ENCODE measurements around the gene KMT2C.
"Not testable (repeated sequence)": the region's sequence is repeated elsewhere in the genome, so short reads cannot be mapped to it uniquely, and the experiment has no call there.

KMT2C gene

DNA sequence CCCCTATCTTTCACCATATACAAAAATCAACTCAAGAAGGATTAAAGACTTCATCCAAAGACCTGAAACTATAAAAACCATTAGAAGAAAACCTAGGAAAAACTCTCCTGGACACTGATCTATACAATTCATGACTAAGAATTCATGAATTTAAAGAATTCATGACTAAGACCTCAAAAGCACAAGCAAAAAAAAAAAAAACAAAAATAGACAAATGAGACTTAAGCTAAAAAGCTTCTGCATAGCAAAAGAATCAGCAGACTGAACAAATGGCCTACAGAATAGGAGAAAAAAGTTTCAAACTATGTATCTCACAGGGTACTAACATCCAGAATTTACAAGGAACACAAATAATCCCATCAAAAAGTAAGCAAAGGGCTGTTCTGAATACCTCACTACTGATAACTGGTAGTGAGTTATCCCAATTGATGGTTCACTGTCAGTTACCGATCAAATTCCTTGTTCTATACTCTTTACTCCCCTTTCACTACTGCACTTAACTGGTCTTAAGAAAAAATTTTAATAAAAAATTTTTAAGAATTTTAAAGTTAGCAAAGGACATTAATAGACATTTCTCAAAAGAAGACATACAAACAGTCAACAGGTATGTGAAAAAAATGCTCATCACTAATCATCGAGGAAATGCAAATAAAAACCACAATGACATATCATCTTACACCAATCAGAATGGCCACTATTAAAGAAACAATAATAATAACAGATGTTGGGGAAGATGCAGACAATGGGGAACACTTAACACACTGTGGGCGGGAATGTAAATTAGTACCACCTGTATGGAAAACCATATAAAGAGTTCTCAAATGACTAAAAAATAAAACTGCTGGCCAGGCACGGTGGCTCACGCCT lies 33.2 kb downstream of the KMT2C start:
- DNase-seq = no peak

GRCh38 chr7:152399344-152399743 lies 36.5 kb downstream of the KMT2C start:
- DNase-seq = no peak

DNA sequence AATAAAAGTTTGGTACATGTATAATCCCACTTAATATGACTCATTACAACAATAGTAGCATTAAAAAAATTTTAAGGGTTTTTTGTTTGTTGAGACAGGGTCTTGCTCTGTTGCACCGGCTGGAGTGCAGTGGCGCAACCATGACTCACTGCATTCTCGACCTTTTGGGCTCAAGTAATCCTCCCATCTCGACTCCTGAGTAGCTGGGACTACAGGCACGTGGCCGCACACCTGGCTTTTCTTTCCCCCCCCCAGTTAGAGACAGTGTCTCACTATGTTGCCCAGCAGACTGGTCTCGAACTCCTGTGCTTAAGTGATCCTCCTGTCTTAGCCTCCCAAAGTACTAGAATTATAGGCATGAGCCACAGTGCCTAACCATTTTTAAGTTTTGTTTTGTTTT lies 40.7 kb downstream of the KMT2C start:
- DNase-seq = no peak

DNA sequence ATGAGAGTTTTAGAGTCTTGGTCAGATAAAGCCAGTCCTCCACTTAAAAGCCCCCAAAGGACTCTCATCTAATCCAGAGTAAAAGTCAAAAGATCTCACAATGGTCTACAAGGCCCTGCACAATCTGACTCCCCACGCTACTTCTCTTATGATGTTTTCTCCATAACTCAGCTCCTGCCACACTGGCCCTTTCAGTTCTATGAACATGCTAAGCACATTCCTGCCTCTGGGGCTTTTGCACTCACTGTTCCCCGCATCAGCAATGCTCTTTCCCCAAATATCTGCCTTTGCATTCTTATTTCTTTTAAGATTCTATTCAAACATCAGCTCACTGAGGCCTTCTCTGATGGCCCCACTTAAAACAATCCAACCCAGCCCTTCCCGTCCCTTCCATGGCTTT lies 41.6 kb downstream of the KMT2C start:
- not testable (repeated sequence) for DNase-seq

GRCh38 chr7:152392254-152392653 lies 43.5 kb downstream of the KMT2C start:
- no peak for DNase-seq

DNA sequence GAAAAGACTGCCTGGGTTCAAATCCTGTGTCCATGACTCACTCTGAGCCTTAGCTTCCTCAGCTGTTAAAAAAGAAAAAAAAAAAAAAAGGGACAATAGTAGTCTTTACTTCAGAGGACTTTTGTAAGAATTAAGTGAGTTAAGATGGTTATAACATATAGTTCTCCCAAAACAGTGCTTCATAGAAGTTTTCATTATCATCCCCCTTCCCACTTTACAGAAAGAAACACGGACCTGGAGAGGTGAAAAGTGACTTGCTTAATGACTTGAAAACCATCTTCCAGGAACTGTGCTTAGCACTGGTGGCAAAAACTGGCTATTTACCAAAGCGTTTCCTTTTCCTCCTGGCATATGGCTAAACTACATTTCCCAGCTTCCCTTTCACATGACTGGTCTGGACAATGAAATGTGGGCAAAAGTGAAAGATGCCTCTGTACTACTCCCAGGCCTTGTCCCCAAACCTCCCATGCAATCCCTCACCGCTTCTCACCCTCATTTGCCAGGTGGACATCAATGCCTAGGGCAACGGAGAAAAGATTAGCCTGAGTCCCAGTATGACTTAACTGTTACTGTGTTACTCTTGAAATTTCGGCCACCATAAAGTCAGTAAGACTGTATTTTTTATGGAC lies 49.6 kb downstream of the KMT2C start:
- not testable (repeated sequence) for DNase-seq

DNA sequence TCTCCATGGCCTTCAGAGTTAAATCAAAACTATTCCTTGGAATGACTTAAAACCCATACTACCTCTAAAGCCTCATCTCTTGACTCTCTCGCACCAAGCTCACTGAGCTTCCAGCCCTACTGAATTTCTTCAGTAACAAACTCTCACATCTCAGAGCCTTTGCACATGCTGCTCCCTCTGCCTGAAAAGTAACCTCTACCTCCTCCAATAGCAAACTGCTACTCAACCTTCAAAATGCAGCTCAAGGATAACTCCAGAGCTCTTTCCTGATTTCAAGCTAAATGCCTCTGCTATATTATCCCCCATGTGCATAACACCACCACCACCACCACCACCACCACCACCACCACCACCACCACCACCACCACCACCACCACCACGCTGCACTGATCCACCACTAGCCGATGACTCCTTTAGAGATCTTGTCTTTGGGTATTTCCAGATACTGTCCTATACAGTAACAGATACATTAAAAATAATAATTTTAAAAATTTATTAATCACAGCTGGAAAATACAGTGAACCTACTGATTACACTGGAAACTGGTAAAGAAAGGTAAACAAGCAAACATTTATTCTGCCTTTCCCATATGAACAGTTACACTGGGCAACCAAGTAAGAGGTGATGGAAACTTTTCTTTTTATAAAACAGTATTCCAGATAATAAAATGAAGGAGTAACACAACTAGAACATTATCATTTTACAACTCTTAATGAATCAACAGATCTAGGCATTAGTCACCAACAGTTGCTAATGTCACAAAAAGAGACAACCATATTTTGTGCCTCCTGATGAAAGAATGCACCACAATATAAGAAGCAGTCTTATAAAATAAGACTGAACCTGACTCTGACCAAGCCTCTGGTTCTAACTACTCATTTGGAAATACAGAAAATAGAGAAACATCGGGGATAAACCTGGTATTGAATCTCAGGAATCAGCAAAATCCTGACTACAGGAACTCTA lies 51.3 kb downstream of the KMT2C start:
- DNase-seq = not testable (repeated sequence)

GRCh38 chr7:152383341-152384234 lies 52.2 kb downstream of the KMT2C start:
- DNase-seq = no peak

- DNase-seq = no peak
Measured at GRCh38 chr7:152382244-152382643, 53.6 kb downstream of the KMT2C start.

DNA sequence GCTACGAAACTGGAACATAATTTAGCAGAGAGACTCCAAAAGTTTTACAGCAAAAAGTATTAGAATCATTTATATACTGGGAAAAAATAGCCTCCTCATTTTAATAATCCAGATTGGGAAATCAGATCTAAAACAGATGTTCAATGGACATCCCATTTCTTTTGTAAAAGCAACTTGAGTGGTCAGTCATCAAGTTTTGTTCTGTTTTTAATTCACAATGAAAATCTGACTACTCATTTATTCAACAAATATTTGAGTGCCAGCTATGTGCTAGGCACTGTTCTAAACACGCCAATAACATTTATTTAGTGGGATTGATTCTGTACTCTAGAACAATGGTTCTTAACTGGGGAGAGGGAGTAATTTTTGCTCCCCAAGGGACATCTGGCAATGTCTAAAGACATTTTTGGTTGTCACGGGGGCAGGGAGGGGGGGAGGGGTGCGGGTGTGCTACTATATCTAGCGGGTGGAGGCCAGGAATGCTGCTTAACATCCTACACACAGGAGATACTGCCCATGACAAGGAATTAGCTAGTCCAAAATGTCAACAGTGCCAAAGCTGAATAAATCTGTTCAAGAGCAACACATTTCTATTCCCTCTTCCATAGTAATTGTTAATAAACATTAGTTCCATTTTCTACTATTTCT lies 54.7 kb downstream of the KMT2C start:
- not testable (repeated sequence) for DNase-seq

DNA sequence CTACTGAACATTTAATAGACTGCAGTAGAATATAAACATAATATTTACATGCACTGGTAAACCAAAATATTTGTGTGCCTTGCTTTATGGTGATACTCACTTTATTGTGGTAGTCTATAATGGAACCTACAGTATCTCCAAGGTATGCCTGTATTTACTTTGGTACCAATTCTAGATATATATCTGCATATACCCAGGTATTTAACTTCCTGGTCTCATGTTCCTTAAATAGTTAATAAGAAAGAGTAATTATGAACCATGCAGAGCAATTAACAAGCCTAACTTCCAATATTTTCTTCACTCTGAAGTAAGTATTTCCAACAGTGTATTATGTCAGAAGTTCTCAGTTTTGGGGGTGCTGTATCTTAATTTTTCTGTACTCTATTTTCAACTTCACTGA lies 57.3 kb downstream of the KMT2C start:
- not testable (repeated sequence) for DNase-seq

DNA sequence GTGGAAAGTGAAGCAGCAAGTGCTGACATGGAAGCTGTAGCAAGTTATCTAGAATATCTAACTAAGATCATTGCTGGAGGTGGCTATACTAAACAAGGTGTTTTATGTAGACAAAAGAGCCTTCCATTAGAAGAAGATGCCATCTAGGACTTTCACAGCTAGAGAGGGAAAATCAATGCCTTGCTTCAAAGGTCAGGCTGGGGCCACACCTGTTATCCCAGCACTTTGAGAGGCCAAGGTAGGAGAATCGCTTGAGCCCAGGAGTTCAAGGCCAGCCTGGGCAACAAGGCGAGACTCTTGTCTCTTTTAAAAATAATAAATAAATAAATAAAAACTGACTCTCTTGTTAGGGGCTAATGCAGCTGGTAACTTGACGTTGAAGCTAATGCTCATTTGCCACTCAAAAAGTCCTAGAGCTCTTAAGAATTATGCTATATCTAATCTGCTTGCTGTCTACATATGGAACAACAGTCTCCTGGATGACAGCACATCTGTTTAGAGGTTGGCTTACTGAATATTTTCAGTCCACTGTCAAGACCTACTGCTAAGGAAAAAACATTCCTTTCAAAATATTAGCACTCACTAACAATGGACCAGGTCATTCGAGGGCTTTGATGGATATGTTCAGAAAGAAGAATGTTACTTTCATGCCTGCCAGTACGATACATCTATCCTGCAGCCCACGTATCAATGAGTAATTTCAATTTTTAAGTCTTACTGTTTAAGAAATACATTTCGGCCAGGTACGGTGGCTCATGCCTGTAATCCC lies 58.9 kb downstream of the KMT2C start:
- not testable (repeated sequence) for DNase-seq

DNA sequence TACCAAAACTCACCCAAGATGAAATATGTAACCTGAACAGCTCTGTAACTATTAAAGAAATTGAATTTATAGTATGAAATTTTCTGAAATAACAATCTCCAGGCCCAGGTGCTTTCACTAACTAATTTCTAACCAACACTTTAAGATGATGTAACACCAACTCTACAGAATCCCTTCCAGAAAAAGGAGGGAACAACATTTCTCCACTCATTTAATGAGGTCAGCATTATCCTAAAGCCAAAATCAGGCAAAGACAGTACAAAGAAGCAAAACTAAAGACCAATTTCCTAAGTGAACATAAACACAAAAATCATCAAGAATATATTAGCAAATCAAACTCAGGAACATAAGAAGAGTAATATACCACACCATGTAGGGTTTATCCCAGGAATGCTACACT lies 65.5 kb downstream of the KMT2C start:
- no peak for DNase-seq

GRCh38 chr7:152369518-152369917 lies 66.3 kb downstream of the KMT2C start:
- DNase-seq = no peak

DNA sequence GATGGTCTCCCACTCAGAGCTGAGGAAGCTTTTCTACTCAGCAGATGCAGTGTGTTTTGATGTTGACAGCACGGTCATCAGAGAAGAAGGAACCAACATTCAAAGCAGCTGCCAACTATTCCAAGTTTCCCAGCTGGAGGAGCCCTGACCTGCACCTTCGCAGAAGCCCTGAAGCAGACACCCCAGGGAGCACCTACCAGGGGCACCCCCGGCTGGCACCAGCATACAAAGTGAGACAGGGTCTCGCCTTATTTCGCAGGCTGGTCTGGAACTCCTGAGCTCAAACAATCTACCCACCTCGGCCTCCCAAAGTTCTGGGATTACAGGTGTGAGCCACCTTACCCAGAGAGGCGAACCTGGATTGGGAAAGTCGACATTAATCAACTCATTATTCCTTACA lies 68.6 kb downstream of the KMT2C start:
- DNase-seq = no peak

GRCh38 chr7:152366662-152367061 lies 69.1 kb downstream of the KMT2C start:
- no peak for DNase-seq

GRCh38 chr7:152365982-152366603 lies 69.7 kb downstream of the KMT2C start:
- no peak for DNase-seq

DNA sequence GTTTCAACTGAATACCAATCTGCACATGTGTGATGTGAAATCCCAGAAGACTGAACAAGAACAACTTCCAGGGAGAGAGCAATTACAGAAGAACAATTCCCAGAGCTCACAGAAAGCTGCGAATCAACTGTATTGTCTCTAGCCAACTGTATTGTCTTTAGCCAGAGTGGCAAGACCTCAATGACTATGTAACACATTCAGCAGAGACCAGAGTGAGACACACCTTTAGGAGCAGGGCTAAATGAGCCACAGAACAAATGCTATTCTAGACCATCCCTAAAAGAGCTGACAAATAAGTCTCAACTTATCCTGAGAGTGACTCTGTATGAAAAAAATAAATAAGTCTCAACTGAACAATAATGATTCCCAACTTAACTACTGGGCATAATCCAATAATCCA lies 72.0 kb downstream of the KMT2C start:
- DNase-seq = no peak

GRCh38 chr7:152362128-152362926 lies 73.5 kb downstream of the KMT2C start:
- no peak for DNase-seq

Data from NCI-H510A (cell line).